CD14-positive monocyte (primary cell): ENCODE results near the gene LCN2. TPM values are rescaled to one million over a fixed set of nuclear protein-coding genes. Genes with fewer than 3 reads are reported as not detected.

Experiments
- DNase-seq, 3 donors: peaks; one replicate each; pipeline ENCODE4 v3.0.0-alpha.2; 2011 to 2022
- H2AFZ ChIP-seq: 2 replicates; pipeline ENCODE4 v1.6.0; 2012; ENCODE audit warnings: mild to moderate bottlenecking, low read depth, low read length, inconsistent platforms; ENCODE audit not compliant: insufficient read depth, poor library complexity, severe bottlenecking
- H3K27ac ChIP-seq, 2 donors: 1 replicate in 1 of 2; 2 replicates in 1 of 2; pipeline ENCODE4 v1.5.1; 2012 to 2013; ENCODE audit warnings: low read length in 2 of 2, control low read depth in 1 of 2, inconsistent platforms in 1 of 2, low read depth in 1 of 2, mild to moderate bottlenecking in 1 of 2
- H3K27me3 ChIP-seq, 2 donors: one replicate each; pipeline versions ENCODE4 v1.6.0 to v1.6.1; 2011 to 2013; ENCODE audit warnings: low read length in 2 of 2; ENCODE audit not compliant: control insufficient read depth in 2 of 2, insufficient read depth in 2 of 2
- H3K36me3 ChIP-seq, 2 donors: replicated peaks in 1 of 2; 1 replicate in 1 of 2; 2 replicates in 1 of 2; pipeline versions ENCODE4 v1.5.1 to v1.6.1; 2012 to 2013; ENCODE audit warnings: low read length in 2 of 2, control low read depth in 1 of 2, inconsistent platforms in 1 of 2, mild to moderate bottlenecking in 1 of 2; ENCODE audit not compliant: insufficient read depth in 2 of 2, control insufficient read depth in 1 of 2
- H3K4me1 ChIP-seq, 2 donors: 1 replicate in 1 of 2; 2 replicates in 1 of 2; pipeline versions ENCODE4 v1.5.1 to v1.6.1; 2012 to 2013; ENCODE audit warnings: low read length in 2 of 2, control low read depth in 1 of 2, inconsistent platforms in 1 of 2, mild to moderate bottlenecking in 1 of 2, moderate library complexity in 1 of 2; ENCODE audit not compliant: insufficient read depth in 2 of 2, control insufficient read depth in 1 of 2
- H3K4me2 ChIP-seq: replicated peaks from 2 replicates; pipeline ENCODE3; 2012; ENCODE audit warnings: low read length, moderate library complexity, mild to moderate bottlenecking; ENCODE audit not compliant: poor library complexity, severe bottlenecking; ENCODE audit errors: extremely low read depth
- H3K4me3 ChIP-seq, 3 experiments: fragments of 200-600 bp in 1 of 3; sonication (generic) in 1 of 3; replicated peaks in 1 of 3; 1 replicate in 2 of 3; 2 replicates in 1 of 3; pipeline ENCODE4 v1.5.1; 2011 to 2013; ENCODE audit warnings: low read length in 3 of 3, mild to moderate bottlenecking in 3 of 3, control low read depth in 2 of 3, low read depth in 2 of 3, inconsistent platforms in 1 of 3, moderate library complexity in 1 of 3
- H3K79me2 ChIP-seq: 2 replicates; pipeline ENCODE4 v1.6.0; 2012; ENCODE audit warnings: mild to moderate bottlenecking, control low read depth, inconsistent platforms, low read length, moderate library complexity; ENCODE audit not compliant: insufficient read depth
- H3K9ac ChIP-seq: 2 replicates; pipeline ENCODE4 v1.6.0; 2017; ENCODE audit warnings: low read length, mild to moderate bottlenecking; ENCODE audit not compliant: insufficient read depth, poor library complexity, severe bottlenecking
- H3K9me3 ChIP-seq, 2 donors: replicated peaks in 1 of 2; 1 replicate in 1 of 2; 2 replicates in 1 of 2; pipeline versions ENCODE4 v1.5.1 to v1.6.1; 2012 to 2013; ENCODE audit warnings: low read length in 2 of 2, control low read depth in 1 of 2; ENCODE audit not compliant: control insufficient read depth in 1 of 2, insufficient read depth in 1 of 2
- H4K20me1 ChIP-seq: 2 replicates; pipeline ENCODE4 v1.6.0; 2012; ENCODE audit warnings: mild to moderate bottlenecking, low read length, control low read depth, moderate library complexity; ENCODE audit not compliant: insufficient read depth
- H3K27ac Mint-ChIP-seq, 7 donors: one replicate each; pipeline ENCODE4 v1.8.0; 2020; ENCODE audit warnings: mild to moderate bottlenecking in 7 of 7, mixed read lengths in 7 of 7, moderate library complexity in 6 of 7, inconsistent platforms in 2 of 7
- H3K27me3 Mint-ChIP-seq, 3 donors: one replicate each; pipeline ENCODE4 v1.8.0; 2021 to 2022; ENCODE audit warnings: low read depth in 3 of 3, mild to moderate bottlenecking in 3 of 3, mixed read lengths in 3 of 3, moderate library complexity in 3 of 3, inconsistent platforms in 1 of 3
- H3K36me3 Mint-ChIP-seq, 2 donors: one replicate each; pipeline ENCODE4 v1.8.0; 2020; ENCODE audit warnings: mixed read lengths in 2 of 2, inconsistent platforms in 1 of 2, mild to moderate bottlenecking in 1 of 2
- H3K4me1 Mint-ChIP-seq: one replicate; pipeline ENCODE4 v1.8.0; 2020; ENCODE audit warnings: mild to moderate bottlenecking, mixed read lengths
- H3K4me3 Mint-ChIP-seq, 2 donors: one replicate each; pipeline ENCODE4 v1.8.0; 2020; ENCODE audit warnings: mild to moderate bottlenecking in 2 of 2, mixed read lengths in 2 of 2, moderate library complexity in 1 of 2
- H3K9me3 Mint-ChIP-seq, 7 donors: one replicate each; pipeline ENCODE4 v1.8.0; 2020 to 2022; ENCODE audit warnings: mixed read lengths in 7 of 7, mild to moderate bottlenecking in 6 of 7, moderate library complexity in 6 of 7, inconsistent platforms in 2 of 7
- WGBS: methylation state at CpG from one replicate; pipeline ENCODE4 v1.1.5; 2013; ENCODE audit warnings: missing lambda C conversion rate; ENCODE audit not compliant: insufficient coverage; 5-methylcytosine and 5-hydroxymethylcytosine counted together
- intact Hi-C, 2 donors: fragments of 100-400 bp; cut with micrococcal nuclease; formaldehyde crosslinking; loops; one replicate each; pipeline versions ENCODE4 v1.15.0 to v1.15.1; 2023
- polyA plus RNA-seq, 3 donors: library from polyadenylated mRNA; depleted of rRNA in 1 of 3; unstranded in 2 of 3; stranded (reverse) in 1 of 3; fragments of 300-500 nt in 2 of 3; fragments of >200 nt in 1 of 3; fragmentation: Illumina TruSeq in 2 of 3; gene quantifications; 1 replicate in 2 of 3; 2 replicates in 1 of 3; pipeline ENCODE4 v1.2.3, GENCODE V29; 2012 to 2021
- TF ChIP-seq, protein P1 (sequence below): fragments of 200-600 bp; IDR thresholded peaks from one replicate; pipeline ENCODE4 v1.8.0; 2022; ENCODE audit warnings: antibody characterized with exemption, mild to moderate bottlenecking

The LCN2 gene
- polyA plus RNA-seq, 3 donors = 0.83 TPM; not detected in 2

DNA sequence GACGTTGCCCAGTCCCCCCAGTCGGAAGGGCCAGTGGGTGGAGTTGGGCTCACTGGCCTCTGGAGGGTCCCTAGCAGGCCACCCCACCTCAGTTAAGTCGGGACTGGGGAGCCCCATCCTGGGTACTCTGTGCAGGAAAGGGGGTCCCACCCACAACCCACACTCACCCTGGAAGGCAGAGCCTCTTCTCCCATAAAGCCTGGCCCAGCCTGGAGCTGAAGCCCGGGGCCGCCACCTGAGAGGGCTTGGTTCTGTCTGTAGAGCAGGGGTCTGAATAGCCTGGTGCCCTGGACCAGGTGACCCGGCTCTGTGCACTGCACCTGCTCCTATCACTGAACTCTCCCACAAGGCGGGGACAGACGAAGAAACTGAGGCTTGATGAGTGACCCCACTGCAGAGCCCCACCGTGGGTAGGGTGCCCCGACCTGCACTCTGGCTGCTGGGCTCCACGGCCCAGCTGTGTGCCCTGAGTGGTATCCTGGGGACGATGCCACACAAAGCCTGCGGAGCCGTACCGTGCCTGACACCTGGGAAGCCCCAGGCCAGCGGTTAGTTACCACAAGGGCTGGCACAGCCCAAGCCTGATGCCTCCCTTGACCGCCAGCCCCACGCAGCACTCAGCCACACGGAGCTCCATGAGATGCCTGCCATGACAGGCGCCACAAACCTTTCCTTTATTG, 29.1 kb upstream of the LCN2 start:
- Mint-ChIP-seq H3K4me1 (peaks cover 21% of the 10 kb centered on the region), H3K27ac (no peak overlapping the region), H3K9me3 (no peaks in the 10 kb centered on the region), H3K27me3 (peaks cover 2 to 6% (median 2%) of the 10 kb centered on the region in 3 donors), H3K36me3 (peaks cover 35 to 56% of the 10 kb centered on the region in 2 donors), H3K4me3 (no peak overlapping the region)
- 92% methylated on average over 15 of the region's 20 CpGs for WGBS
- Histone ChIP-seq H3K9me3 (no peaks in the 10 kb centered on the region), H3K79me2 (no peaks in the 10 kb centered on the region), H3K27ac (no peak overlapping the region), H3K4me2 (no peak overlapping the region), H2AFZ (no peak overlapping the region), H3K4me3 (no peak overlapping the region), H3K9ac (no peak overlapping the region), H4K20me1 (peaks cover 11% of the 10 kb centered on the region), H3K27me3 (no peaks in the 10 kb centered on the region), H3K36me3 (peaks cover 34 to 44% of the 10 kb centered on the region in 2 donors), H3K4me1 (peaks cover 13 to 21% of the 10 kb centered on the region in 2 donors)
- TF ChIP-seq, protein P1, sequence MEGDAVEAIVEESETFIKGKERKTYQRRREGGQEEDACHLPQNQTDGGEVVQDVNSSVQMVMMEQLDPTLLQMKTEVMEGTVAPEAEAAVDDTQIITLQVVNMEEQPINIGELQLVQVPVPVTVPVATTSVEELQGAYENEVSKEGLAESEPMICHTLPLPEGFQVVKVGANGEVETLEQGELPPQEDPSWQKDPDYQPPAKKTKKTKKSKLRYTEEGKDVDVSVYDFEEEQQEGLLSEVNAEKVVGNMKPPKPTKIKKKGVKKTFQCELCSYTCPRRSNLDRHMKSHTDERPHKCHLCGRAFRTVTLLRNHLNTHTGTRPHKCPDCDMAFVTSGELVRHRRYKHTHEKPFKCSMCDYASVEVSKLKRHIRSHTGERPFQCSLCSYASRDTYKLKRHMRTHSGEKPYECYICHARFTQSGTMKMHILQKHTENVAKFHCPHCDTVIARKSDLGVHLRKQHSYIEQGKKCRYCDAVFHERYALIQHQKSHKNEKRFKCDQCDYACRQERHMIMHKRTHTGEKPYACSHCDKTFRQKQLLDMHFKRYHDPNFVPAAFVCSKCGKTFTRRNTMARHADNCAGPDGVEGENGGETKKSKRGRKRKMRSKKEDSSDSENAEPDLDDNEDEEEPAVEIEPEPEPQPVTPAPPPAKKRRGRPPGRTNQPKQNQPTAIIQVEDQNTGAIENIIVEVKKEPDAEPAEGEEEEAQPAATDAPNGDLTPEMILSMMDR = no peak
- intact Hi-C loops = no loop called here
- no peak for DNase-seq

DNA sequence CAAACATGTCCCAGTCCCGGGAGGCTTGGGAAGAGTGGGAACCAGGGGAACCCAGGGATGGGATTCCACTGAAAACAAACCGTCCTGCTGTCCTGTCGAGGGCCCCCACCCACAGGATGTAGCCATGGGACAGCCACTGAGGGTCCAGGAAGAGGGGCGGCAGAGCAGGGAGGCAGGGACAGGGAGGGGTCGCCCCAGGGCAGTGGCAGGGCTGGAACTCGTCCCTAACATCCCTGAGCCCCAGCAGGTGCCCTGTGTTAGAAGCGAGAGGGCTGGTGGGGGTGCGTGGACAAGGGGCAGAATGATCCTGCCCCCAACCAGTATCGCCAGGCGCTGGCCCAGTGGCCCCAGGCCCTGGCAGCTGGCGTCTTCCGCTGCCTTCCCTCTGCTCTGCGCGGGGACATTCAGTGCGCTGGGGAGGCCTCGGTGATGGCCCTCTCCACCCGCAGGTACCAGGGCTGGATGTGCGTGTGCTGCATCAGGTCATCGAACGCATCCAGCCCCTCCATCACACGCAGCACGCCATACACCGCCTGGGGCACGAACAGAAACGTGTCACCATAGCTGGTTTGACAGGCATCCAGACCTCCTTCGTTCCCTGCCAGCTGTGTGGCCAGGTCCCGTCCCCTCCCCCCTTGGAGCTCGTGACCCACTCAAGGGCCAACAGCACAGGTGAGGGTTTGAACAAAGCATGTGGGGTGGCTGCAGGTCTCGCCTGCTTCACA, 28.4 kb upstream of the LCN2 start:
- DNase-seq = no peak
- H3K4me3 ChIP-seq = no peak overlapping the region
- H3K4me1 ChIP-seq = peaks cover 18 to 21% of the 10 kb centered on the region in 2 donors
- no peaks in the 10 kb centered on the region for H3K27me3 ChIP-seq
- WGBS = 93% methylated on average over 26 of the region's 29 CpGs
- Mint-ChIP-seq H3K27ac (no peak overlapping the region), H3K9me3 (no peaks in the 10 kb centered on the region), H3K4me3 (no peak overlapping the region), H3K36me3 (peaks cover 35 to 56% of the 10 kb centered on the region in 2 donors), H3K4me1 (peaks cover 23% of the 10 kb centered on the region), H3K27me3 (peaks cover 2 to 6% (median 2%) of the 10 kb centered on the region in 3 donors)
- H3K9ac ChIP-seq = no peak overlapping the region
- intact Hi-C loops = no loop called here
- peaks cover 18% of the 10 kb centered on the region for H4K20me1 ChIP-seq
- no peak overlapping the region for H2AFZ ChIP-seq
- no peaks in the 10 kb centered on the region for H3K79me2 ChIP-seq
- H3K27ac ChIP-seq = no peak overlapping the region
- no peaks in the 10 kb centered on the region for H3K9me3 ChIP-seq
- TF ChIP-seq, protein P1 = no peak
- no peak overlapping the region for H3K4me2 ChIP-seq
- H3K36me3 ChIP-seq = peaks cover 34 to 44% of the 10 kb centered on the region in 2 donors
